ENCODE data around the gene CFAP77.

The CFAP77 gene

GRCh38 chr9:132525308-132526023, 115.5 kb downstream of the CFAP77 start:
- Histone ChIP-seq H4K8ac (ENCODE audit: low read depth, low read length) (no peak overlapping the region), H4K5ac (ENCODE audit: low read length) (no peak overlapping the region), H3K4me2 (ENCODE audit: low read length) (no peak overlapping the region), H3K79me1 (ENCODE audit: low read length) (no peaks in the 10 kb centered on the region), H3K27ac (ENCODE audit: low read depth, low read length) (no peak overlapping the region), H2BK15ac (replicated peaks; ENCODE audit: low read depth) (no peak overlapping the region), H3K56ac (ENCODE audit: low read length) (no peak overlapping the region), H3K4me1 (ENCODE audit: control insufficient read depth, low read depth, low read length) (no peaks in the 10 kb centered on the region), H3K18ac (ENCODE audit: low read length) (no peak overlapping the region), H2BK120ac (ENCODE audit: low read depth, low read length) (no peak overlapping the region), H3K36me3 (ENCODE audit: control insufficient read depth, insufficient read depth, low read length) (no peaks in the 10 kb centered on the region), H2BK5ac (ENCODE audit: low read length) (no peak overlapping the region), H2AK5ac (ENCODE audit: low read length) (no peak overlapping the region), H3K4me3 (ENCODE audit: low read length) (no peak overlapping the region), H3K4ac (ENCODE audit: low read depth, low read length) (no peak overlapping the region), H3K79me2 (ENCODE audit: control insufficient read depth, insufficient read depth, low read length) (no peaks in the 10 kb centered on the region), H3K9ac (ENCODE audit: low read length) (no peak overlapping the region), H3K23ac (ENCODE audit: low read length) (no peak overlapping the region), H3K27me3 (ENCODE audit: insufficient read depth, low read length, poor library complexity) (no peaks in the 10 kb centered on the region)
- DNase-seq, result no peak
- WGBS (ENCODE audit: extremely low coverage, insufficient coverage, low lambda C conversion rate), result no CpG with 5 or more reads among the region's 5 CpGs

GRCh38 chr9:132531195-132531594, 121.2 kb downstream of the CFAP77 start:
- no CpG with 5 or more reads among the region's 13 CpGs for WGBS (ENCODE audit: extremely low coverage, insufficient coverage, low lambda C conversion rate)
- Histone ChIP-seq H2AK5ac (ENCODE audit: low read length) (no peak overlapping the region), H3K36me3 (ENCODE audit: control insufficient read depth, insufficient read depth, low read length) (no peaks in the 10 kb centered on the region), H3K79me1 (ENCODE audit: low read length) (no peaks in the 10 kb centered on the region), H2BK15ac (replicated peaks; ENCODE audit: low read depth) (no peak overlapping the region), H3K27me3 (ENCODE audit: insufficient read depth, low read length, poor library complexity) (no peaks in the 10 kb centered on the region), H3K4ac (ENCODE audit: low read depth, low read length) (no peak overlapping the region), H3K9ac (ENCODE audit: low read length) (no peak overlapping the region), H4K5ac (ENCODE audit: low read length) (no peak overlapping the region), H3K79me2 (ENCODE audit: control insufficient read depth, insufficient read depth, low read length) (no peaks in the 10 kb centered on the region), H3K4me1 (ENCODE audit: control insufficient read depth, low read depth, low read length) (no peaks in the 10 kb centered on the region), H3K56ac (ENCODE audit: low read length) (peak overlapping the region; percentile 3), H3K23ac (ENCODE audit: low read length) (no peak overlapping the region), H2BK5ac (ENCODE audit: low read length) (no peak overlapping the region), H3K18ac (ENCODE audit: low read length) (no peak overlapping the region), H3K4me2 (ENCODE audit: low read length) (no peak overlapping the region), H4K8ac (ENCODE audit: low read depth, low read length) (no peak overlapping the region), H3K27ac (ENCODE audit: low read depth, low read length) (no peak overlapping the region), H2BK120ac (ENCODE audit: low read depth, low read length) (no peak overlapping the region), H3K4me3 (ENCODE audit: low read length) (no peak overlapping the region)
- DNase-seq, result peak; percentile 40

GRCh38 chr9:132531710-132532570, 121.9 kb downstream of the CFAP77 start:
- Histone ChIP-seq H3K56ac (ENCODE audit: low read length) (peak overlapping the region; percentile 19), H3K4me2 (ENCODE audit: low read length) (no peak overlapping the region), H2BK120ac (ENCODE audit: low read depth, low read length) (no peak overlapping the region), H2AK5ac (ENCODE audit: low read length) (no peak overlapping the region), H4K5ac (ENCODE audit: low read length) (no peak overlapping the region), H3K36me3 (ENCODE audit: control insufficient read depth, insufficient read depth, low read length) (no peaks in the 10 kb centered on the region), H3K4me1 (ENCODE audit: control insufficient read depth, low read depth, low read length) (no peaks in the 10 kb centered on the region), H3K79me1 (ENCODE audit: low read length) (no peaks in the 10 kb centered on the region), H3K23ac (ENCODE audit: low read length) (no peak overlapping the region), H3K27me3 (ENCODE audit: insufficient read depth, low read length, poor library complexity) (no peaks in the 10 kb centered on the region), H2BK5ac (ENCODE audit: low read length) (no peak overlapping the region), H3K4ac (ENCODE audit: low read depth, low read length) (no peak overlapping the region), H3K27ac (ENCODE audit: low read depth, low read length) (no peak overlapping the region), H3K79me2 (ENCODE audit: control insufficient read depth, insufficient read depth, low read length) (no peaks in the 10 kb centered on the region), H2BK15ac (replicated peaks; ENCODE audit: low read depth) (no peak overlapping the region), H4K8ac (ENCODE audit: low read depth, low read length) (no peak overlapping the region), H3K4me3 (ENCODE audit: low read length) (no peak overlapping the region), H3K9ac (ENCODE audit: low read length) (no peak overlapping the region), H3K18ac (ENCODE audit: low read length) (no peak overlapping the region)
- DNase-seq, result no peak
- no CpG with 5 or more reads among the region's 25 CpGs for WGBS (ENCODE audit: extremely low coverage, insufficient coverage, low lambda C conversion rate)

- H2BK5ac ChIP-seq (ENCODE audit: low read length), result no peak overlapping the region
- no peak for DNase-seq
- no peak overlapping the region for H3K23ac ChIP-seq (ENCODE audit: low read length)
- no CpG with 5 or more reads among the region's 2 CpGs for WGBS (ENCODE audit: extremely low coverage, insufficient coverage, low lambda C conversion rate)
- no peak overlapping the region for H3K9ac ChIP-seq (ENCODE audit: low read length)
- H3K56ac ChIP-seq (ENCODE audit: low read length), result no peak overlapping the region
- H3K4me2 ChIP-seq (ENCODE audit: low read length), result no peak overlapping the region
- H3K4me3 ChIP-seq (ENCODE audit: low read length), result no peak overlapping the region
- H3K4ac ChIP-seq (ENCODE audit: low read depth, low read length), result no peak overlapping the region
- H3K18ac ChIP-seq (ENCODE audit: low read length), result no peak overlapping the region
- H2BK120ac ChIP-seq (ENCODE audit: low read depth, low read length), result no peak overlapping the region
- H3K4me1 ChIP-seq (ENCODE audit: control insufficient read depth, low read depth, low read length), result no peaks in the 10 kb centered on the region
- no peak overlapping the region for H2AK5ac ChIP-seq (ENCODE audit: low read length)
- H3K79me2 ChIP-seq (ENCODE audit: control insufficient read depth, insufficient read depth, low read length), result no peaks in the 10 kb centered on the region
- no peak overlapping the region for H4K5ac ChIP-seq (ENCODE audit: low read length)
- no peak overlapping the region for H4K8ac ChIP-seq (ENCODE audit: low read depth, low read length)
- no peak overlapping the region for H3K27ac ChIP-seq (ENCODE audit: low read depth, low read length)
- no peak overlapping the region for H2BK15ac ChIP-seq (replicated peaks; ENCODE audit: low read depth)
- H3K27me3 ChIP-seq (ENCODE audit: insufficient read depth, low read length, poor library complexity), result no peaks in the 10 kb centered on the region
- no peaks in the 10 kb centered on the region for H3K36me3 ChIP-seq (ENCODE audit: control insufficient read depth, insufficient read depth, low read length)
- H3K79me1 ChIP-seq (ENCODE audit: low read length), result no peaks in the 10 kb centered on the region
These were observed 124.8 kb downstream of the CFAP77 start for GRCh38 chr9:132534832-132535231.

GRCh38 chr9:132536124-132536523, 126.1 kb downstream of the CFAP77 start:
- Histone ChIP-seq H3K4me3 (ENCODE audit: low read length) (no peak overlapping the region), H3K27me3 (ENCODE audit: insufficient read depth, low read length, poor library complexity) (no peaks in the 10 kb centered on the region), H3K36me3 (ENCODE audit: control insufficient read depth, insufficient read depth, low read length) (no peaks in the 10 kb centered on the region), H2BK5ac (ENCODE audit: low read length) (no peak overlapping the region), H3K9ac (ENCODE audit: low read length) (no peak overlapping the region), H2BK15ac (replicated peaks; ENCODE audit: low read depth) (no peak overlapping the region), H3K79me1 (ENCODE audit: low read length) (no peaks in the 10 kb centered on the region), H3K4me2 (ENCODE audit: low read length) (no peak overlapping the region), H2AK5ac (ENCODE audit: low read length) (no peak overlapping the region), H4K8ac (ENCODE audit: low read depth, low read length) (no peak overlapping the region), H3K18ac (ENCODE audit: low read length) (no peak overlapping the region), H3K4me1 (ENCODE audit: control insufficient read depth, low read depth, low read length) (no peaks in the 10 kb centered on the region), H3K23ac (ENCODE audit: low read length) (no peak overlapping the region), H3K4ac (ENCODE audit: low read depth, low read length) (no peak overlapping the region), H3K56ac (ENCODE audit: low read length) (no peak overlapping the region), H3K79me2 (ENCODE audit: control insufficient read depth, insufficient read depth, low read length) (no peaks in the 10 kb centered on the region), H4K5ac (ENCODE audit: low read length) (no peak overlapping the region), H3K27ac (ENCODE audit: low read depth, low read length) (no peak overlapping the region), H2BK120ac (ENCODE audit: low read depth, low read length) (no peak overlapping the region)
- WGBS (ENCODE audit: extremely low coverage, insufficient coverage, low lambda C conversion rate), result no CpG with 5 or more reads among the region's 1 CpG
- no peak for DNase-seq
